HG03039 (cell line): ENCODE results near the gene PLPPR3.

Source experiments
- ATAC-seq: cut with Tn5 transposase; IDR thresholded peaks from one replicate; pipeline ENCODE4 v1.9.1; 2021; ENCODE audit warnings: mild to moderate bottlenecking, moderate library complexity; ENCODE audit not compliant: unreplicated experiment

The PLPPR3 gene

GRCh38 chr19:810077-810855, 11.5 kb downstream of the PLPPR3 start:
- no peak for ATAC-seq

DNA sequence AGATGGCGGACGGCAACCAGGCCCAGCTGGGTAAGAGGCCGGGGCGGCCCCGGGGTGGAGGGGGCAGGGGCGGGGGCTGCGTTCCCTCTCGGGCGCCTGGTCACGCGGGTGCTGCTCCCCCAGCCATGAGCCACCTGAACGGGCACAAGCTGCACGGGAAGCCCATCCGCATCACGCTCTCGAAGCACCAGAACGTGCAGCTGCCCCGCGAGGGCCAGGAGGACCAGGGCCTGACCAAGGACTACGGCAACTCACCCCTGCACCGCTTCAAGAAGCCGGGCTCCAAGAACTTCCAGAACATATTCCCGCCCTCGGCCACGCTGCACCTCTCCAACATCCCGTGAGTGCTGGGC, 13.4 kb downstream of the PLPPR3 start:
- ATAC-seq: no peak

GRCh38 chr19:807627-808422, 13.9 kb downstream of the PLPPR3 start:
- ATAC-seq: no peak

GRCh38 chr19:806815-807421, 14.8 kb downstream of the PLPPR3 start:
- no peak for ATAC-seq

GRCh38 chr19:805600-806550, 15.9 kb downstream of the PLPPR3 start:
- ATAC-seq: no peak

DNA sequence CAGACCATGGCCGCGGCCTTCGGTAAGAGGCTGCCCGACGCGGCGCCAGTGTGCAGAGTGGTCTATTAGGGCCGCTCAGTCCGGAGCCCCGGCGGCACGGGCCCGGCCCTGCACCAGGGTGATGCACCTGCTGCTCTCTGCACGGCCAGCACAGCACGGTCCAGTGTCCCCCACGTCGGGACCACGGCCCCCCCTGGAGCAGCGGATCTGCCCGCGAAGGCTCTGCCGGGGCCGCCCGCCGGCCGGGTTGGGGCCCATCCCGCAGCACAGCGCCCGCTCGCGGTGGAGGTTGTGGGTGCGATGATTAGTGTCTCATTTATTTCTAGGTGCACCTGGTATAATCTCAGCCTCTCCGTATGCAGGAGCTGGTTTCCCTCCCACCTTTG, 16.6 kb downstream of the PLPPR3 start:
- no peak for ATAC-seq

- ATAC-seq: no peak
These were observed 17.2 kb downstream of the PLPPR3 start for GRCh38 chr19:804419-805165.

- ATAC-seq: no peak
These were observed 17.9 kb downstream of the PLPPR3 start for GRCh38 chr19:803686-804418.

DNA sequence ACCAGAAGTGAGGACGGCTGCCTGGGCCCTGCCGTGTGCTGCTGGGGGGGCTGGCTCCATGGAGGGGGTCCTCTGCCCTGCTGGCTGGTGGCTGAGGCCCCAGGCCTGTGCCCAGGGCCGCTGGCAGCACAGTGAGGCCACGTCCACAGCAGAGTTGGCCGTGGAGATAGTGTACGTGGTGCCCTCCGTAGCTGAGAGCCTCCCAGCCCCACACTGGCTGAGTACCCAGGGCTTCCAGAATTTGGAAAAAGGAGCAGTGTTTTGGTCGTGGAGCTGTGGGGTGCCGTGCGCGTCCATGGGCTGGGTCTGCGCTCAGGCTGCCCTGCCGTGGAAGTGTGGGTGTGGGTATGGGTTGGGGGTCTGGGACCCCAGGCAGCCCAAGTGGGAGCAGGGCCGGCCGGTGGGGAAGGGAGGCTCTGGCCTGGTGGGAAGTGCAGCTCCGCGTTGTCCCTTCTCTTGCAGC, 18.6 kb downstream of the PLPPR3 start:
- no peak for ATAC-seq

DNA sequence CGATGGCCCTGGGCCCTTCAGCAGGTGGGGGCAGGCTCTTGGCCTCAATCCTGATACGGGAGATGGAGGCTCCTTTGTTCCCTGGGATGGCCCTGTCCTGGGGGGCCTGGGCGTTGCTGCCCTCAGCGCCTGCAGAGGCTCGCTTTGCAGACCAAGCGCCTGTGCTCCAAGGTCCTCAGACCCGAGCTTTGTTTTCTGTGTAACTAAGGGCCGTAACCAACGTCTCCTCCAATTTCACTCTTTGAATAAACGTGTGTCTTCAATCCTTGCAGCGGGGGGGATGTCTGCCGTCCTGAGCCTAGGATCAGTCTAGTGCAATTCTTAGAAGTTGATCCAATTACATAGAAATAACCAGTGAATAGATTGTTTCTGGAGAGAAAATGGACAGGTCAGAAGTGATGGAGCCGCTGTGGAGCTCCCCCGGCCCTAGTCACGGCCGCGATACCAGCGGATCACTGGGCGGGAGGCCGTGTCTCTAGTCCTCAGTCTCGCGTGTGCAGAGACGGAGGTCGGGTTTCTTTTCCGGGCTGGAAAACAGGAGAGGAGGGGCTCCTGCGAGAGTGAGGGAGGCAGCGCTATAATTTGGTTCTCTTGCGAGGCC, 19.2 kb downstream of the PLPPR3 start:
- no peak for ATAC-seq

GRCh38 chr19:801861-802497, 19.8 kb downstream of the PLPPR3 start:
- no peak for ATAC-seq

- ATAC-seq: no peak
These were observed 20.5 kb downstream of the PLPPR3 start for GRCh38 chr19:801030-801860.

- no peak for ATAC-seq
These were observed 21.3 kb downstream of the PLPPR3 start for GRCh38 chr19:800360-801029.

DNA sequence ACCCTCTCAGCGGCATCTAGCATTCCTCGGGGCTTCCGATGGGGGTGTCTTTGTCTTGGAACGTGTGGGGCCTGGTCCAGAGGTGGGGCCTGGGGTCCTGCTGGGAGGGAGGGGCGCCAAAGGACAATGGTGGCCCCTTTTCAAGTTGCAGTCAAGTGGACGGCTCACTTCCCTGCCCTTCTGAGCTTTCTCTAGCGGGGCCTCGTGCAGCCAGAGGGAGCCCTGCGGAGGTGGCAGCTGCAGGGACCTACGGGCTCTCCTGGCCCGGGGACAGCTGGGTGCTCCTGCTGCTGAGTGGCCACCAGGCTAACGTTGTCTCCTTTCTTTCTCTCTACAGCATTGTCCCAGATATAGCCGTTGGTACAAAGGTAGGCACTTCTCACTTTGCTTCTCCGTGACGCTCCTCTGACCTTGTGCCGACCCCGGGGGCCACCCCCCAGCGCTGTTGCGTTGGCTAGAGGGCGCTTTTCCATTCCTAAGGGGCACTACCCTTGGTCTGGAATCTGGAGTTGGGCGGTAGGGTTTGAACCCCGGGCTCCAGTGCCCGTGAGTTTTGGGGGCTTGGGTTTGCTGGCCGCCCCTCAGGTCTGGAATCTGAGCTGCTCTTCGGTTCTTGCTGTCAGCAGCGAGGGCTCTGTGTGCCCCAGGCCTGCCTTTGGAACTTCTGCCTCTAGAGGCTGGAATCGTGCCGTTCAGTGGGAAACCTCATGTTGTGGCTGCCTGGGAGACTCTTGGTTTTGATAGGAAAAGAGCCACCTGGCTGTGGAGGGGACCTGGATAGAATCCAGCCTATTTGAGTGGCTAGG, 22.5 kb downstream of the PLPPR3 start:
- ATAC-seq: no peak

- ATAC-seq: no peak
These were observed 23.2 kb downstream of the PLPPR3 start for GRCh38 chr19:798415-799075.
